ENCODE results near the gene CCR6. TPM values are rescaled to one million over a fixed set of nuclear protein-coding genes. Genes with fewer than 3 reads are reported as not detected.

CCR6 gene
- total and polyA plus RNA-seq, 10 of the 15 experiments (the other 5 are each of a cell fraction or from before 2014, with no cell fraction given), result 2.2 to 7.6 (median 6.7) TPM

DNA sequence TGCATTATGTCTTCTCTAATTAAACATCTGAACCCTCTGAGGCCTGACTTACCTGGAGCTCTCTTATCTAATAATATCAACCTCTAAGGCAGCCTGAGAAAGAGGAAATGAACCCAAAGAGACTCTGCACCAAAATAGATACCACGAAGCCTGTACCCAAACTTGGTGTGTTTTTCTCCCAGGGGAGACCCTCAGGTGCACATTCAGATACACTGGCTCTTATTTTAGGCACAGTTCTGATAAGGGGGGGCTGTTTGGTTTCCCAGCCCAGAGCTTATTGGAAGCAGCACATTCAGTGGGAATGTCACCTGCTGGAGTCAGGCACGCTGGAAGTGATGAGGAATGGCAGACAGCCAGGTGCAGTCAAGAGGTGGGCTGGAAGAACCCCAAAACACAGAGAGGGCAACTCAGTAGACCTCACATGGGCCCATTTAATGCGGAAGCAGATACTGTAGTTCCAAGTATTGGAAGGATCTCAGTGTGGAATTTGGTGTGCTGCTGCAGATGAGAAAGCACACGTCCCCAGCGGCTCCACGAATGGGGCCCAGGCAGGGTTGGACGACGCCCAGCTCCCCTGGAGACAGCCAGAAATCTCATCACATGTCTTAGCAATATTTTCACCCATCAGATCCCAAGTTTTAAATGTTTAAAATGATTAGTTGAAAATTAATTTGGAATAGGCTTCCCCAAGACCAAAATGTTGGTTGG is 9.7 kb upstream of the CCR6 start (continued):
- TF ChIP-seq, protein P1, sequence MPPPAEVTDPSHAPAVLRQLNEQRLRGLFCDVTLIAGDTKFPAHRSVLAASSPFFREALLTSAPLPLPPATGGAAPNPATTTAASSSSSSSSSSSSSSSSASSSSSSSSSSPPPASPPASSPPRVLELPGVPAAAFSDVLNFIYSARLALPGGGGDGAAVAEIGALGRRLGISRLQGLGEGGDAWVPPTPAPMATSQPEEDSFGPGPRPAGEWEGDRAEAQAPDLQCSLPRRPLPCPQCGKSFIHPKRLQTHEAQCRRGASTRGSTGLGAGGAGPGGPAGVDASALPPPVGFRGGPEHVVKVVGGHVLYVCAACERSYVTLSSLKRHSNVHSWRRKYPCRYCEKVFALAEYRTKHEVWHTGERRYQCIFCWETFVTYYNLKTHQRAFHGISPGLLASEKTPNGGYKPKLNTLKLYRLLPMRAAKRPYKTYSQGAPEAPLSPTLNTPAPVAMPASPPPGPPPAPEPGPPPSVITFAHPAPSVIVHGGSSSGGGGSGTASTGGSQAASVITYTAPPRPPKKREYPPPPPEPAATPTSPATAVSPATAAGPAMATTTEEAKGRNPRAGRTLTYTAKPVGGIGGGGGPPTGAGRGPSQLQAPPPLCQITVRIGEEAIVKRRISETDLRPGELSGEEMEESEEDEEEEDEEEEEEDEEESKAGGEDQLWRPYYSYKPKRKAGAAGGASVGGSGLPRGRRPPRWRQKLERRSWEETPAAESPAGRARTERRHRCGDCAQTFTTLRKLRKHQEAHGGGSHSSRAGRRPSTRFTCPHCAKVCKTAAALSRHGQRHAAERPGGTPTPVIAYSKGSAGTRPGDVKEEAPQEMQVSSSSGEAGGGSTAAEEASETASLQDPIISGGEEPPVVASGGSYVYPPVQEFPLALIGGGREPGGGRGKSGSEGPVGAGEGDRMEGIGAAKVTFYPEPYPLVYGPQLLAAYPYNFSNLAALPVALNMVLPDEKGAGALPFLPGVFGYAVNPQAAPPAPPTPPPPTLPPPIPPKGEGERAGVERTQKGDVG (CRISPR knock-in tag; IDR thresholded peaks at IDR 0.05), result no peak
- no peak for TF ChIP-seq YY1 (IDR thresholded peaks at IDR 0.05; ENCODE audit: low read depth, low read length)
- TF ChIP-seq STAT1 (conservative IDR thresholded peaks at IDR 0.05), result peak; percentile 40; the same call in 1 of the 2 replicates
- TF ChIP-seq, protein P2, sequence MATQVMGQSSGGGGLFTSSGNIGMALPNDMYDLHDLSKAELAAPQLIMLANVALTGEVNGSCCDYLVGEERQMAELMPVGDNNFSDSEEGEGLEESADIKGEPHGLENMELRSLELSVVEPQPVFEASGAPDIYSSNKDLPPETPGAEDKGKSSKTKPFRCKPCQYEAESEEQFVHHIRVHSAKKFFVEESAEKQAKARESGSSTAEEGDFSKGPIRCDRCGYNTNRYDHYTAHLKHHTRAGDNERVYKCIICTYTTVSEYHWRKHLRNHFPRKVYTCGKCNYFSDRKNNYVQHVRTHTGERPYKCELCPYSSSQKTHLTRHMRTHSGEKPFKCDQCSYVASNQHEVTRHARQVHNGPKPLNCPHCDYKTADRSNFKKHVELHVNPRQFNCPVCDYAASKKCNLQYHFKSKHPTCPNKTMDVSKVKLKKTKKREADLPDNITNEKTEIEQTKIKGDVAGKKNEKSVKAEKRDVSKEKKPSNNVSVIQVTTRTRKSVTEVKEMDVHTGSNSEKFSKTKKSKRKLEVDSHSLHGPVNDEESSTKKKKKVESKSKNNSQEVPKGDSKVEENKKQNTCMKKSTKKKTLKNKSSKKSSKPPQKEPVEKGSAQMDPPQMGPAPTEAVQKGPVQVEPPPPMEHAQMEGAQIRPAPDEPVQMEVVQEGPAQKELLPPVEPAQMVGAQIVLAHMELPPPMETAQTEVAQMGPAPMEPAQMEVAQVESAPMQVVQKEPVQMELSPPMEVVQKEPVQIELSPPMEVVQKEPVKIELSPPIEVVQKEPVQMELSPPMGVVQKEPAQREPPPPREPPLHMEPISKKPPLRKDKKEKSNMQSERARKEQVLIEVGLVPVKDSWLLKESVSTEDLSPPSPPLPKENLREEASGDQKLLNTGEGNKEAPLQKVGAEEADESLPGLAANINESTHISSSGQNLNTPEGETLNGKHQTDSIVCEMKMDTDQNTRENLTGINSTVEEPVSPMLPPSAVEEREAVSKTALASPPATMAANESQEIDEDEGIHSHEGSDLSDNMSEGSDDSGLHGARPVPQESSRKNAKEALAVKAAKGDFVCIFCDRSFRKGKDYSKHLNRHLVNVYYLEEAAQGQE (IDR thresholded peaks at IDR 0.05; ENCODE audit: low read depth, low read length), result no peak
- TF ChIP-seq, protein P3, sequence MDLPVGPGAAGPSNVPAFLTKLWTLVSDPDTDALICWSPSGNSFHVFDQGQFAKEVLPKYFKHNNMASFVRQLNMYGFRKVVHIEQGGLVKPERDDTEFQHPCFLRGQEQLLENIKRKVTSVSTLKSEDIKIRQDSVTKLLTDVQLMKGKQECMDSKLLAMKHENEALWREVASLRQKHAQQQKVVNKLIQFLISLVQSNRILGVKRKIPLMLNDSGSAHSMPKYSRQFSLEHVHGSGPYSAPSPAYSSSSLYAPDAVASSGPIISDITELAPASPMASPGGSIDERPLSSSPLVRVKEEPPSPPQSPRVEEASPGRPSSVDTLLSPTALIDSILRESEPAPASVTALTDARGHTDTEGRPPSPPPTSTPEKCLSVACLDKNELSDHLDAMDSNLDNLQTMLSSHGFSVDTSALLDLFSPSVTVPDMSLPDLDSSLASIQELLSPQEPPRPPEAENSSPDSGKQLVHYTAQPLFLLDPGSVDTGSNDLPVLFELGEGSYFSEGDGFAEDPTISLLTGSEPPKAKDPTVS (IDR thresholded peaks at IDR 0.05; ENCODE audit: low read depth, low read length), result no peak
- TF ChIP-seq, protein P4, sequence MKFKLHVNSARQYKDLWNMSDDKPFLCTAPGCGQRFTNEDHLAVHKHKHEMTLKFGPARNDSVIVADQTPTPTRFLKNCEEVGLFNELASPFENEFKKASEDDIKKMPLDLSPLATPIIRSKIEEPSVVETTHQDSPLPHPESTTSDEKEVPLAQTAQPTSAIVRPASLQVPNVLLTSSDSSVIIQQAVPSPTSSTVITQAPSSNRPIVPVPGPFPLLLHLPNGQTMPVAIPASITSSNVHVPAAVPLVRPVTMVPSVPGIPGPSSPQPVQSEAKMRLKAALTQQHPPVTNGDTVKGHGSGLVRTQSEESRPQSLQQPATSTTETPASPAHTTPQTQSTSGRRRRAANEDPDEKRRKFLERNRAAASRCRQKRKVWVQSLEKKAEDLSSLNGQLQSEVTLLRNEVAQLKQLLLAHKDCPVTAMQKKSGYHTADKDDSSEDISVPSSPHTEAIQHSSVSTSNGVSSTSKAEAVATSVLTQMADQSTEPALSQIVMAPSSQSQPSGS (IDR thresholded peaks at IDR 0.05; ENCODE audit: low read length), result peak; percentile 79
- TF ChIP-seq, protein P5, sequence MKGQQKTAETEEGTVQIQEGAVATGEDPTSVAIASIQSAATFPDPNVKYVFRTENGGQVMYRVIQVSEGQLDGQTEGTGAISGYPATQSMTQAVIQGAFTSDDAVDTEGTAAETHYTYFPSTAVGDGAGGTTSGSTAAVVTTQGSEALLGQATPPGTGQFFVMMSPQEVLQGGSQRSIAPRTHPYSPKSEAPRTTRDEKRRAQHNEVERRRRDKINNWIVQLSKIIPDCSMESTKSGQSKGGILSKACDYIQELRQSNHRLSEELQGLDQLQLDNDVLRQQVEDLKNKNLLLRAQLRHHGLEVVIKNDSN (IDR thresholded peaks at IDR 0.05; ENCODE audit: borderline replicate concordance, extremely low read length, insufficient read depth, low read depth, low read length), result no peak
- TF ChIP-seq NRF1 (conservative IDR thresholded peaks at IDR 0.05; ENCODE audit: low read depth, low read length), result no peak
- no peak for TF ChIP-seq CEBPB (IDR thresholded peaks at IDR 0.05; ENCODE audit: borderline replicate concordance in 1 of 2, low read depth in 2 of 2, low read length in 2 of 2)
- no peak for TF ChIP-seq ASH2L (IDR thresholded peaks at IDR 0.05; ENCODE audit: borderline replicate concordance, low read depth)
- TF ChIP-seq ZZZ3 (IDR thresholded peaks at IDR 0.05; ENCODE audit: control insufficient read depth, insufficient read length, low read depth), result no peak
- TF ChIP-seq ZNF384 (IDR thresholded peaks at IDR 0.05; ENCODE audit: borderline replicate concordance, low read depth, low read length), result no peak
- peak; percentile 100 for TF ChIP-seq MEF2B (IDR thresholded peaks at IDR 0.05; ENCODE audit: partially characterized antibody, poor library complexity, severe bottlenecking)
- TF ChIP-seq, protein P6, sequence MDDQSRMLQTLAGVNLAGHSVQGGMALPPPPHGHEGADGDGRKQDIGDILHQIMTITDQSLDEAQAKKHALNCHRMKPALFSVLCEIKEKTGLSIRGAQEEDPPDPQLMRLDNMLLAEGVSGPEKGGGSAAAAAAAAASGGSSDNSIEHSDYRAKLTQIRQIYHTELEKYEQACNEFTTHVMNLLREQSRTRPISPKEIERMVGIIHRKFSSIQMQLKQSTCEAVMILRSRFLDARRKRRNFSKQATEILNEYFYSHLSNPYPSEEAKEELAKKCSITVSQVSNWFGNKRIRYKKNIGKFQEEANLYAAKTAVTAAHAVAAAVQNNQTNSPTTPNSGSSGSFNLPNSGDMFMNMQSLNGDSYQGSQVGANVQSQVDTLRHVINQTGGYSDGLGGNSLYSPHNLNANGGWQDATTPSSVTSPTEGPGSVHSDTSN (IDR thresholded peaks at IDR 0.05; ENCODE audit: insufficient replicate concordance, low read depth, low read length), result no peak
- no peak for TF ChIP-seq CBX3 (IDR thresholded peaks at IDR 0.05; ENCODE audit: borderline replicate concordance, low read depth)

All from GM12878 (cell line).